A549 (cell line): ENCODE measurements around the gene TSHZ2. TPM values are rescaled to one million over a fixed set of nuclear protein-coding genes. Genes with fewer than 3 reads are reported as not detected.

Experiments used
- ATAC-seq, 2 experiments: fragments of 200-7000 bp in 1 of 2; fragments of >200 bp in 1 of 2; cut with Nextera tagmentation in 1 of 2; cut with Tn5 transposase in 1 of 2; 3 replicates each; pipeline versions ENCODE4 v1.8.0 to v1.9.1; 2018 to 2020; ENCODE audit warnings: mild to moderate bottlenecking in 1 of 2, moderate library complexity in 1 of 2
- CTCF ChIA-PET: fragments of 300-600 bp; sonication (Branson Sonifier 250); formaldehyde crosslinking; extraction: SDS; loops from one replicate; lab custom pipeline; 2021; ENCODE audit warnings: antibody characterized with exemption, inconsistent platforms; lab: Yijun Ruan, JAX
- POLR2A ChIA-PET: fragments of 350-600 bp; formaldehyde crosslinking; extraction: SDS; loops from one replicate; lab custom pipeline; 2021; ENCODE audit warnings: antibody characterized with exemption, inconsistent platforms; lab: Yijun Ruan, JAX
- DNase-seq, 2 experiments: peaks; one replicate each; pipeline versions ENCODE4 v3.0.0 to v3.0.0-alpha.2; 2011 to 2016; ENCODE audit warnings: low read depth in 1 of 2, low spot score in 1 of 2
- FAIRE-seq: peaks from 2 replicates; lab custom pipeline; 2011; peaks lifted over from hg19 to GRCh38; lab: Jason Lieb, UNC
- H3K27ac ChIP-seq, 2 experiments: fragments of >200 bp; sonication (Bioruptor Twin); formaldehyde crosslinking; 3 replicates each; pipeline ENCODE4 v1.5.1; 2016 to 2017
- H3K4me1 ChIP-seq: fragments of >200 bp; sonication (Bioruptor Twin); formaldehyde crosslinking; 3 replicates; pipeline ENCODE4 v1.6.1; 2016
- H3K4me2 ChIP-seq: fragments of >200 bp; sonication (Bioruptor Twin); formaldehyde crosslinking; 3 replicates; pipeline ENCODE4 v1.6.1; 2016
- H3K4me3 ChIP-seq: fragments of >200 bp; sonication (Bioruptor Twin); formaldehyde crosslinking; 3 replicates; pipeline ENCODE4 v1.5.1; 2016
- H3K9me3 ChIP-seq: fragments of >200 bp; sonication (Bioruptor Twin); formaldehyde crosslinking; 3 replicates; pipeline ENCODE4 v1.6.1; 2016
- BHLHE40 ChIP-seq: IDR thresholded peaks from 2 replicates; pipeline ENCODE4 v1.6.1; 2012; ENCODE audit warnings: low read depth, low read length, inconsistent platforms
- CBX2 ChIP-seq: fragments of 200-600 bp; sonication (generic); IDR thresholded peaks from 2 replicates; pipeline ENCODE4 v1.6.1; 2016; ENCODE audit warnings: low read depth, mild to moderate bottlenecking, borderline replicate concordance
- CBX8 ChIP-seq: fragments of 200-600 bp; sonication (generic); IDR thresholded peaks from 2 replicates; pipeline ENCODE4 v1.6.1; 2016
- CHD2 ChIP-seq: fragments of 150-350 bp; IDR thresholded peaks from 2 replicates; pipeline ENCODE4 v1.6.1; 2014; ENCODE audit warnings: low read length; ENCODE audit not compliant: partially characterized antibody
- CHD4 ChIP-seq: fragments of 200-600 bp; sonication (generic); IDR thresholded peaks from 2 replicates; pipeline ENCODE4 v1.6.1; 2016; ENCODE audit warnings: antibody characterized with exemption, mild to moderate bottlenecking, borderline replicate concordance
- E2F6 ChIP-seq: IDR thresholded peaks from 2 replicates; pipeline ENCODE4 v1.6.1; 2012; ENCODE audit warnings: low read depth, borderline replicate concordance
- EHF ChIP-seq: fragments of 250-450 bp; sonication (Bioruptor Pico); IDR thresholded peaks from 2 replicates; pipeline ENCODE4 v1.5.0; 2020; ENCODE audit warnings: mild to moderate bottlenecking
- ELK1 ChIP-seq: fragments of 150-350 bp; IDR thresholded peaks from 2 replicates; pipeline ENCODE4 v1.6.1; 2014; ENCODE audit warnings: low read depth, mild to moderate bottlenecking, low read length
- EP300 ChIP-seq, 2 experiments: fragments of >200 bp; sonication (Bioruptor Twin); formaldehyde crosslinking; IDR thresholded peaks; 2 replicates in 1 of 2; 3 replicates in 1 of 2; pipeline ENCODE4 v1.6.1; 2016 to 2017
- GATA3 ChIP-seq: IDR thresholded peaks from 2 replicates; pipeline ENCODE4 v1.6.1; 2012; ENCODE audit warnings: borderline replicate concordance
- HEYL ChIP-seq: fragments of 250-450 bp; sonication (Bioruptor Pico); IDR thresholded peaks from 2 replicates; pipeline ENCODE4 v1.8.0; 2021; ENCODE audit warnings: mild to moderate bottlenecking, moderate library complexity
- HOXB5 ChIP-seq: fragments of 250-450 bp; sonication (Bioruptor Pico); IDR thresholded peaks from 2 replicates; pipeline ENCODE4 v1.5.0; 2020; ENCODE audit warnings: mild to moderate bottlenecking, moderate library complexity
- KDM5A ChIP-seq: fragments of 200-600 bp; sonication (generic); IDR thresholded peaks from 2 replicates; pipeline ENCODE4 v1.6.1; 2016; ENCODE audit warnings: antibody characterized with exemption, mild to moderate bottlenecking
- NR3C1 ChIP-seq: fragments of >200 bp; sonication (Bioruptor Twin); formaldehyde crosslinking; IDR thresholded peaks from 3 replicates; pipeline ENCODE4 v1.6.1; 2017
- PHF8 ChIP-seq: fragments of 200-600 bp; sonication (generic); IDR thresholded peaks from 2 replicates; pipeline ENCODE4 v1.6.1; 2016; ENCODE audit warnings: low read depth, mild to moderate bottlenecking, antibody characterized with exemption, moderate library complexity, borderline replicate concordance
- POLR2A ChIP-seq: IDR thresholded peaks from 2 replicates; pipeline ENCODE4 v1.6.1; 2012; ENCODE audit warnings: mild to moderate bottlenecking, low read length
- RFX5 ChIP-seq: fragments of 450-650 bp; IDR thresholded peaks from 2 replicates; pipeline ENCODE4 v1.7.1; 2014; ENCODE audit warnings: antibody characterized with exemption, mild to moderate bottlenecking, moderate library complexity
- RNF2 ChIP-seq: fragments of 200-600 bp; sonication (generic); IDR thresholded peaks from 2 replicates; pipeline ENCODE4 v1.6.1; 2016; ENCODE audit warnings: low read depth, mild to moderate bottlenecking, antibody characterized with exemption, moderate library complexity, borderline replicate concordance
- SMC3 ChIP-seq: fragments of >200 bp; sonication (Bioruptor Twin); formaldehyde crosslinking; IDR thresholded peaks from 3 replicates; pipeline ENCODE4 v1.6.1; 2018; ENCODE audit warnings: inconsistent platforms
- TFCP2L1 ChIP-seq: fragments of 250-450 bp; sonication (Bioruptor Pico); IDR thresholded peaks from 2 replicates; pipeline ENCODE4 v1.5.0; 2021; ENCODE audit warnings: mild to moderate bottlenecking
- TP53 ChIP-seq: fragments of 250-450 bp; sonication (Bioruptor Pico); IDR thresholded peaks from 2 replicates; pipeline ENCODE4 v1.5.0; 2021; ENCODE audit warnings: mild to moderate bottlenecking, moderate library complexity
- ZC3H11A ChIP-seq: fragments of 450-650 bp; IDR thresholded peaks from 2 replicates; pipeline ENCODE4 v1.6.1; 2014; ENCODE audit warnings: antibody characterized with exemption, mild to moderate bottlenecking
- ZSCAN20 ChIP-seq: fragments of 250-450 bp; sonication (Bioruptor Pico); IDR thresholded peaks from 2 replicates; pipeline ENCODE4 v1.8.0; 2022; ENCODE audit warnings: mild to moderate bottlenecking, moderate library complexity
- WGBS: methylation state at CpG from one replicate; pipeline ENCODE4 v1.1.6; 2017; ENCODE audit errors: missing lambda C conversion rate; 5-methylcytosine and 5-hydroxymethylcytosine counted together
- polyA plus RNA-seq, 4 experiments: library from polyadenylated mRNA; depleted of rRNA in 3 of 4; stranded (reverse); fragments of >200 nt; fragmentation: RNase III in 1 of 4; extraction: RNeasy Plus Mini Kit Qiagen cat#74134 plus additional on column Dnase treatment in 1 of 4; gene quantifications; 2 replicates in 3 of 4; 3 replicates in 1 of 4; pipeline ENCODE4 v1.2.3, GENCODE V29; 2011 to 2017
- TF ChIP-seq, protein P1 (sequence below): IDR thresholded peaks from 2 replicates; pipeline ENCODE4 v1.6.1; 2012

The TSHZ2 gene
- polyA plus RNA-seq, 2 of the 4 experiments (the other 2 are of a cell fraction), result not detected

GRCh38 chr20:53307964-53308597 is 335.9 kb downstream of the TSHZ2 start:
- ChIA-PET CTCF (no interaction called here), POLR2A (no interaction called here)
- TF ChIP-seq KDM5A, result no peak
- TF ChIP-seq NR3C1, result no peak
- TF ChIP-seq HOXB5, result no peak
- no peak for TF ChIP-seq HEYL (CRISPR knock-in tag)
- no peak for TF ChIP-seq RFX5
- no peak for TF ChIP-seq ZC3H11A
- no peak for TF ChIP-seq CHD4
- no peak for TF ChIP-seq EP300 (IDR thresholded peaks at IDR 0.05)
- H3K4me3 ChIP-seq, result no peak overlapping the region
- H3K27ac ChIP-seq, result no peak overlapping the region
- 46% methylated on average over 16 of the region's 16 CpGs for WGBS
- no peak for FAIRE-seq
- ATAC-seq, result no peak
- DNase-seq, result no peak
- H3K4me1 ChIP-seq, result no peaks in the 10 kb centered on the region
- no peaks in the 10 kb centered on the region for H3K9me3 ChIP-seq
- no peak overlapping the region for H3K4me2 ChIP-seq

- DNase-seq (no peak), ATAC-seq (no peak), FAIRE-seq (no peak)
- Histone ChIP-seq H3K4me1 (no peaks in the 10 kb centered on the region), H3K9me3 (no peaks in the 10 kb centered on the region), H3K4me2 (no peak overlapping the region), H3K27ac (no peak overlapping the region), H3K4me3 (no peak overlapping the region)
- 2% methylated on average over 2 of the region's 2 CpGs for WGBS
- ChIA-PET CTCF (interaction anchor here (1.2 kb wide), 1 partner anchor 10 kb away, joined by 4 read pairs; no protein-coding TSS in a partner anchor), POLR2A (no interaction called here)
- TF ChIP-seq ELK1 (no peak), CBX8 (no peak), HEYL (CRISPR knock-in tag) (no peak), E2F6 (no peak), EHF (CRISPR knock-in tag) (no peak), CBX2 (no peak), ZC3H11A (no peak), RNF2 (no peak), ZSCAN20 (CRISPR knock-in tag) (no peak), GATA3 (no peak), POLR2A (no peak), TP53 (CRISPR knock-in tag) (no peak), PHF8 (no peak), CHD2 (no peak), HOXB5 (no peak), CHD4 (no peak), BHLHE40 (no peak)
- TF ChIP-seq, protein P1, sequence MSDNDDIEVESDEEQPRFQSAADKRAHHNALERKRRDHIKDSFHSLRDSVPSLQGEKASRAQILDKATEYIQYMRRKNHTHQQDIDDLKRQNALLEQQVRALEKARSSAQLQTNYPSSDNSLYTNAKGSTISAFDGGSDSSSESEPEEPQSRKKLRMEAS, result no peak
These were observed 337.4 kb downstream of the TSHZ2 start for GRCh38 chr20:53309515-53309914.

DNA sequence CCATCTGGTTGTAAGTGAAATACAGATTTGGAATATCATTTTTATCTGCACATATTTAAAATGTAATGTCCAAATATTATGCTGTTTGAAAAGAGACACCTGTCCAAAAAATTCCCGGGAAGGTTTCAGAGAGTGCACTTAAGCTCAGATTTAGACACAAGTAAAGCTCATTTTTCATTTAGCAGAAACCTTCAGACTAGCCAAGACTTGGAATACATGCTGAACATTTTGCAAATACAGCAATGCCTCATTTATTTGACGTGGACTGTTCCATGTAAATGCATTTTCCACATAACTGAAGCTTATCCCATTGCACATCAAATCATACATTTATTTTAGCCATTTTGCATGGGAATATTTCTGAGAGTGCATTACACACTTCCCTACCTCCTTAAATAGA is 340.8 kb downstream of the TSHZ2 start:
- H3K4me1 ChIP-seq, result no peaks in the 10 kb centered on the region
- ChIA-PET CTCF (no interaction called here), POLR2A (no interaction called here)
- ATAC-seq, result no peak
- H3K27ac ChIP-seq, result no peak overlapping the region
- H3K4me2 ChIP-seq, result no peak overlapping the region
- no peaks in the 10 kb centered on the region for H3K9me3 ChIP-seq
- no peak for FAIRE-seq
- TF ChIP-seq TFCP2L1 (no peak), TP53 (CRISPR knock-in tag) (no peak), SMC3 (no peak)
- TF ChIP-seq, all 56 proteins: peak for 0
- WGBS, result 1% methylated on average over 2 of the region's 2 CpGs
- DNase-seq, result no peak
- no peak overlapping the region for H3K4me3 ChIP-seq
